Measurements from ENCODE around the gene RUNX1. TPM values are rescaled to one million over a fixed set of nuclear protein-coding genes. Genes with fewer than 3 reads are reported as not detected.

Gene RUNX1
- total RNA-seq, 1 experiment from 2014 or later: 55.2 TPM

GRCh38 chr21:34933609-34934335, 115.3 kb downstream of the RUNX1 start:
- H3K9ac ChIP-seq (ENCODE audit: low read length): no peak overlapping the region

DNA sequence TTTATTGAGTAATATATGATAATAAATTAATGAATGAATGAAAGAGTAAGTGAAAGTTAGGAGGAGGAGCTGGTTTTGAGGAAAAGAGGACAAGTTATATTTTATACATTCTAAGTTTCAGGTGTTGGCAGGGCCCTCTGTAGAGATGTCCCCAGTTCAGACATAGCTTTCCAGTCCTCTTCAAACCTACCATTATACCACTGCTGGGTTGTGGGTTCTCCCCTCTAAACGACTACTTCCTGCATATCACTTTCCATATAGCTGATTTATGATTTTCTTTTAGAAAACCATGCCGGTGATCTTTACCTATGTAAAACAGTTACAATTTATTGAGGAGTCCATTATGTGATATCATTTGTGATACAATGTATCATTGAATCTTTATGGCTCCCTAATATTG, 116.9 kb downstream of the RUNX1 start:
- Histone ChIP-seq H3K27ac (ENCODE audit: low read length) (no peak overlapping the region), H3F3A (ENCODE audit: low read length, unreplicated experiment) (no peaks in the 10 kb centered on the region), H2AFZ (ENCODE audit: low read length) (no peak overlapping the region), H3K4me1 (ENCODE audit: insufficient read depth, low read length) (peaks cover 20% of the 10 kb centered on the region), H3K79me2 (ENCODE audit: low read length) (peaks cover 16% of the 10 kb centered on the region; the same call in 1 of the 2 replicates), H3K4me2 (ENCODE audit: low read length) (no peak overlapping the region), H4K20me1 (ENCODE audit: low read length) (no peaks in the 10 kb centered on the region), H3K9me3 (ENCODE audit: low read length) (no peaks in the 10 kb centered on the region), H3K4me3 (ENCODE audit: low read length) (no peak overlapping the region), H3K9ac (ENCODE audit: low read length) (no peak overlapping the region), H3K27me3 (ENCODE audit: low read length) (no peaks in the 10 kb centered on the region), H3K9me2 (replicated peaks; ENCODE audit: low read length) (no peaks in the 10 kb centered on the region), H3K36me3 (ENCODE audit: low read depth, low read length) (no peaks in the 10 kb centered on the region)
- DNase-seq (no peak), ATAC-seq (no peak)
- no peak for TF ChIP-seq EZH2phosphoT487 (IDR thresholded peaks at IDR 0.05; ENCODE audit: borderline replicate concordance, low read length)
- no peak for TF ChIP-seq CTCF (conservative IDR thresholded peaks at IDR 0.05; ENCODE audit: low read depth, low read length)
- TF ChIP-seq EZH2 (IDR thresholded peaks at IDR 0.05; ENCODE audit: low read length, unreplicated experiment): no peak
- intact Hi-C loops (cut with micrococcal nuclease): no loop called here
- ChIA-PET POLR2A (ENCODE audit: unreplicated experiment) (no interaction called here), CTCF (no interaction called here)
- BruUV-seq (replicated peaks): no TSS peak

More at GRCh38 chr21:34933609-34934335, 115.3 kb downstream of the RUNX1 start:
- peaks cover 16% of the 10 kb centered on the region; the same call in 1 of the 2 replicates for H3K79me2 ChIP-seq (ENCODE audit: low read length)
- H3K9me2 ChIP-seq (replicated peaks; ENCODE audit: low read length): no peaks in the 10 kb centered on the region
- no TSS peak for BruUV-seq (replicated peaks)
- no peaks in the 10 kb centered on the region for H3K9me3 ChIP-seq (ENCODE audit: low read length)
- intact Hi-C loops (cut with micrococcal nuclease): no loop called here
- POLR2A ChIA-PET (ENCODE audit: unreplicated experiment): no interaction called here
- ATAC-seq (no peak), DNase-seq (no peak)
- no peaks in the 10 kb centered on the region for H3K36me3 ChIP-seq (ENCODE audit: low read depth, low read length)
- no peak overlapping the region for H3K4me3 ChIP-seq (ENCODE audit: low read length)
- H3K4me1 ChIP-seq (ENCODE audit: insufficient read depth, low read length): peaks cover 35% of the 10 kb centered on the region
- no peak overlapping the region for H3K4me2 ChIP-seq (ENCODE audit: low read length)
- TF ChIP-seq CTCF (conservative IDR thresholded peaks at IDR 0.05; ENCODE audit: low read depth, low read length) (no peak), EZH2 (IDR thresholded peaks at IDR 0.05; ENCODE audit: low read length, unreplicated experiment) (no peak), EZH2phosphoT487 (IDR thresholded peaks at IDR 0.05; ENCODE audit: borderline replicate concordance, low read length) (no peak)
- no peaks in the 10 kb centered on the region for H3K27me3 ChIP-seq (ENCODE audit: low read length)
- no peak overlapping the region for H3K27ac ChIP-seq (ENCODE audit: low read length)
- H4K20me1 ChIP-seq (ENCODE audit: low read length): no peaks in the 10 kb centered on the region
- CTCF ChIA-PET: no interaction called here
- no peak overlapping the region for H2AFZ ChIP-seq (ENCODE audit: low read length)
- H3F3A ChIP-seq (ENCODE audit: low read length, unreplicated experiment): no peaks in the 10 kb centered on the region

DNA sequence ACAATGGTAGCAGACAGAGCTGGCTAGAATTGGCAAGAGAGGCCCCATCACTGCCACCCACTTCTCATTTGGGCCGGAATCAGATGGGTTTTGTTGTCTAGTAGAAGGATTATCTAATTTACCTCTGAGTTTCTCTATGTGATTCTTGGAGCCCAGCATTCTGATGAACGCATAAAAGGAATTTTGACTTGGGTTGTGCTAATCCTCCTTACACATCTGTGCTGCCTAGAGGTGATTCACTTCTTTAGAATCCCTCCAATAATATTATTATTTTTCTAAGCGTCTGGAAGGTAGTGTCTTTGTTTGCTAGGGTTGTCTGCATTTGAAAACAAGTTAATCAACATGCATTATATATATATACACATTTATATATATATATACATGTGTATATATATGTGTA, 118.1 kb downstream of the RUNX1 start:
- peaks cover 17% of the 10 kb centered on the region for H3K4me1 ChIP-seq (ENCODE audit: insufficient read depth, low read length)
- no peaks in the 10 kb centered on the region for H3K9me2 ChIP-seq (replicated peaks; ENCODE audit: low read length)
- H4K20me1 ChIP-seq (ENCODE audit: low read length): no peaks in the 10 kb centered on the region
- ChIA-PET POLR2A (ENCODE audit: unreplicated experiment) (no interaction called here), CTCF (no interaction called here)
- TF ChIP-seq CTCF (conservative IDR thresholded peaks at IDR 0.05; ENCODE audit: low read depth, low read length): no peak
- TF ChIP-seq EZH2 (IDR thresholded peaks at IDR 0.05; ENCODE audit: low read length, unreplicated experiment): no peak
- no peak for TF ChIP-seq EZH2phosphoT487 (IDR thresholded peaks at IDR 0.05; ENCODE audit: borderline replicate concordance, low read length)
- H3F3A ChIP-seq (ENCODE audit: low read length, unreplicated experiment): no peaks in the 10 kb centered on the region
- H3K9me3 ChIP-seq (ENCODE audit: low read length): no peaks in the 10 kb centered on the region
- no peak for ATAC-seq
- H3K79me2 ChIP-seq (ENCODE audit: low read length): peaks cover 8% of the 10 kb centered on the region; the same call in 1 of the 2 replicates
- no peak overlapping the region for H3K9ac ChIP-seq (ENCODE audit: low read length)
- no peak for DNase-seq
- no peak overlapping the region for H2AFZ ChIP-seq (ENCODE audit: low read length)
- H3K36me3 ChIP-seq (ENCODE audit: low read depth, low read length): no peaks in the 10 kb centered on the region
- H3K27me3 ChIP-seq (ENCODE audit: low read length): no peaks in the 10 kb centered on the region
- intact Hi-C loops (cut with micrococcal nuclease): no loop called here
- no peak overlapping the region for H3K4me2 ChIP-seq (ENCODE audit: low read length)
- BruUV-seq (replicated peaks): no TSS peak
- no peak overlapping the region for H3K27ac ChIP-seq (ENCODE audit: low read length)
- H3K4me3 ChIP-seq (ENCODE audit: low read length): no peak overlapping the region
